GM21447 (cell line): ENCODE results near the gene SF1.

Experiments used
- ATAC-seq: cut with Tn5 transposase; IDR thresholded peaks from one replicate; pipeline ENCODE4 v1.9.1; 2021; ENCODE audit not compliant: unreplicated experiment

Gene SF1

GRCh38 chr11:64762674-64763525 is 15.4 kb downstream of the SF1 start:
- ATAC-seq: no peak

- no peak for ATAC-seq
Observed at GRCh38 chr11:64762277-64762673, 16.1 kb downstream of the SF1 start.

GRCh38 chr11:64760759-64761420 is 17.5 kb downstream of the SF1 start:
- ATAC-seq: no peak

GRCh38 chr11:64759722-64760719 is 18.3 kb downstream of the SF1 start, which contains the start of gene PYGM:
Gene PYGM, minus strand, starts transcription at chr11:64759974. Its CDS starts 76 bp downstream, at chr11:64759898.
- no peak for ATAC-seq

- ATAC-seq: no peak
Observed at GRCh38 chr11:64759131-64759721, 19.1 kb downstream of the SF1 start.

GRCh38 chr11:64758330-64759079 is 19.8 kb downstream of the SF1 start:
- ATAC-seq: no peak

GRCh38 chr11:64757549-64758329 is 20.6 kb downstream of the SF1 start:
- no peak for ATAC-seq

GRCh38 chr11:64755681-64756361 is 22.5 kb downstream of the SF1 start:
- ATAC-seq: no peak

- no peak for ATAC-seq
Observed at GRCh38 chr11:64754919-64755662, 23.3 kb downstream of the SF1 start.

GRCh38 chr11:64754124-64754918 is 24.0 kb downstream of the SF1 start:
- no peak for ATAC-seq

- ATAC-seq: no peak
Observed at GRCh38 chr11:64753380-64754123, 24.8 kb downstream of the SF1 start.

GRCh38 chr11:64753019-64753379 is 25.3 kb downstream of the SF1 start:
- ATAC-seq: no peak

GRCh38 chr11:64752175-64752970 is 26.0 kb downstream of the SF1 start:
- ATAC-seq: no peak

- no peak for ATAC-seq
Observed at GRCh38 chr11:64751580-64751979, 26.8 kb downstream of the SF1 start.

- ATAC-seq: no peak
Observed at GRCh38 chr11:64751136-64751535, 27.2 kb downstream of the SF1 start.
